PC-3 (cell line): ENCODE measurements around the gene SPACA5B. TPM values are rescaled to one million over a fixed set of nuclear protein-coding genes. Genes with fewer than 3 reads are reported as not detected.
"Not testable (repeated sequence)": the region's sequence is repeated elsewhere in the genome, so short reads cannot be mapped to it uniquely, and the experiment has no call there.

Source experiments
- ATAC-seq: fragments of 200-7000 bp; cut with Tn5 transposase; 2 replicates; pipeline ENCODE4 v1.9.1; 2020; ENCODE audit warnings: mild to moderate bottlenecking, moderate library complexity
- Bru-seq: library from RNA; stranded (reverse); fragments of 400-500 nt; gene quantifications from one replicate; lab custom pipeline; 2021; lab: Mats Ljungman, UMichigan
- BruChase-seq, 2 experiments: library from RNA; stranded (reverse); fragments of 400-500 nt; gene quantifications; one replicate each; lab custom pipeline; 2021; lab: Mats Ljungman, UMichigan
- BruUV-seq: library from RNA; stranded (reverse); fragments of 400-500 nt; replicated peaks from 2 replicates; lab custom pipeline; 2021; lab: Mats Ljungman, UMichigan
- CTCF ChIA-PET: fragments of 300-600 bp; sonication (Branson Sonifier 250); formaldehyde crosslinking; loops from one replicate; lab custom pipeline; 2022; ENCODE audit warnings: antibody characterized with exemption; lab: Charles Lee
- POLR2A ChIA-PET: fragments of 300-600 bp; sonication (Branson Sonifier 250); formaldehyde crosslinking; loops from one replicate; lab custom pipeline; 2022; ENCODE audit warnings: antibody characterized with exemption; ENCODE audit not compliant: unreplicated experiment; lab: Charles Lee
- DNase-seq: peaks from one replicate; pipeline ENCODE4 v3.0.0-alpha.2; 2015
- H2AFZ ChIP-seq: fragments of 300-600 bp; sonication (generic); 2 replicates; pipeline ENCODE4 v1.6.0; 2016; ENCODE audit warnings: antibody characterized with exemption, low read length
- H3F3A ChIP-seq: fragments of 300-600 bp; sonication (generic); one replicate; pipeline ENCODE4 v1.6.0; 2017; ENCODE audit warnings: antibody characterized with exemption, low read length, control low read depth, mild to moderate bottlenecking; ENCODE audit not compliant: unreplicated experiment
- H3K27ac ChIP-seq: fragments of 300-600 bp; sonication (generic); 2 replicates; pipeline ENCODE4 v1.5.1; 2016; ENCODE audit warnings: mild to moderate bottlenecking, low read length
- H3K27me3 ChIP-seq: fragments of 300-600 bp; sonication (generic); 2 replicates; pipeline ENCODE4 v1.6.1; 2016; ENCODE audit warnings: low read length, mixed read lengths
- H3K36me3 ChIP-seq: fragments of 300-600 bp; sonication (generic); 2 replicates; pipeline ENCODE4 v1.6.1; 2016; ENCODE audit warnings: low read depth, mixed run types, low read length, mixed read lengths
- H3K4me1 ChIP-seq: fragments of 300-600 bp; sonication (generic); 2 replicates; pipeline ENCODE4 v1.5.1; 2016; ENCODE audit warnings: low read length; ENCODE audit not compliant: insufficient read depth
- H3K4me2 ChIP-seq: fragments of 300-600 bp; sonication (generic); 2 replicates; pipeline ENCODE4 v1.6.0; 2016; ENCODE audit warnings: low read length
- H3K4me3 ChIP-seq: fragments of 300-600 bp; sonication (generic); 2 replicates; pipeline ENCODE4 v1.5.1; 2016; ENCODE audit warnings: mild to moderate bottlenecking, low read length, mixed read lengths
- H3K79me2 ChIP-seq: fragments of 300-600 bp; sonication (generic); 2 replicates; pipeline ENCODE4 v1.6.1; 2017; ENCODE audit warnings: low read length, mixed read lengths
- H3K9ac ChIP-seq: fragments of 300-600 bp; sonication (generic); 2 replicates; pipeline ENCODE4 v1.6.0; 2016; ENCODE audit warnings: mild to moderate bottlenecking, low read length
- H3K9me2 ChIP-seq: fragments of 300-600 bp; sonication (generic); replicated peaks from 2 replicates; pipeline ENCODE4 v1.6.1; 2016; ENCODE audit warnings: mixed run types, low read length, mixed read lengths
- H3K9me3 ChIP-seq: fragments of 300-600 bp; sonication (generic); 2 replicates; pipeline ENCODE4 v1.6.1; 2016; ENCODE audit warnings: low read length, mixed read lengths
- H4K20me1 ChIP-seq: fragments of 300-600 bp; sonication (generic); 2 replicates; pipeline ENCODE4 v1.6.1; 2016; ENCODE audit warnings: low read length, mixed read lengths
- CTCF ChIP-seq: fragments of 300-600 bp; sonication (generic); conservative IDR thresholded peaks from 2 replicates; pipeline ENCODE4 v1.5.1; 2017; ENCODE audit warnings: antibody characterized with exemption, low read depth, mild to moderate bottlenecking, low read length
- EZH2 ChIP-seq: fragments of 300-600 bp; sonication (generic); IDR thresholded peaks from one replicate; pipeline ENCODE4 v1.6.1; 2017; ENCODE audit warnings: antibody characterized with exemption, mild to moderate bottlenecking, low read length; ENCODE audit not compliant: unreplicated experiment
- EZH2phosphoT487 ChIP-seq: fragments of 300-600 bp; sonication (generic); IDR thresholded peaks from 2 replicates; pipeline ENCODE4 v1.6.1; 2018; ENCODE audit warnings: mild to moderate bottlenecking, antibody characterized with exemption, low read length, borderline replicate concordance
- intact Hi-C: fragments of 100-400 bp; cut with micrococcal nuclease; formaldehyde crosslinking; loops from 2 replicates; pipeline ENCODE4 v1.9.0; 2023
- long read RNA-seq: library from polyadenylated mRNA; unstranded; transcript quantifications from one replicate; pipeline ENCODE4 v2.0.0, GENCODE V29; 2021; ENCODE audit not compliant: unreplicated experiment
- total RNA-seq: library from RNA; depleted of rRNA; stranded (reverse); fragments of >200 nt; gene quantifications from 2 replicates; pipeline ENCODE4 v1.2.3, GENCODE V29; 2014; rRNA removed

SPACA5B gene
- total RNA-seq (not detected in 2 replicates), Bru-seq, nascent RNA (not detected), BruChase-seq, experiment 1, labeled RNA remaining after a 6-hour chase (not detected), BruChase-seq, experiment 2, labeled RNA remaining after a 2-hour chase (not detected)
- long read RNA-seq, result 0 reads

DNA sequence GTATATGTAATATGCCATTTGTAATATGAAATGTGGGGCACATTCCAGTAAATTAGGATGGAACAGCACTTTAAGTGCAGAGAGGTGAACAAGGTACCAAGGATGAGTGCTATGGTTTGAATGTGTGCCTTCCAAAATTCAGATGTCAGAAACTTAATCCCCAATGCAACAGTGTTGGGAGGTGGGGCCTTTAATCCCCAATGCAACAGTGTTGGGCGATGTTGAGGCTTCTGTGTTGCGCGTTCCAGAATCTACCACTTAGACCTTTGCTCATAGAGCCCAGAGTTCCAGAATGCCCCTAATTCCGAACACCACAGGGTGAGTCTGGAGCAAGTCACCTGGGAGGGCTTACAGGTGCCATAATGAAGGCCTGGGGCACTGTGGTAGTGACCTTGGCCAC is at the start of gene SPACA5B:
SPACA5B (plus strand) TSS at position 301 of the 400 bp plus-strand sequence; CDS start at position 363, 62 bp downstream.
- H3K4me2 ChIP-seq, DNase-seq, CTCF ChIA-PET, H3K79me2 ChIP-seq, H2AFZ ChIP-seq, H3K36me3 ChIP-seq, H3K9ac ChIP-seq, ATAC-seq, H3K9me3 ChIP-seq, H3K4me1 ChIP-seq, BruUV-seq, H3K9me2 ChIP-seq, H3K4me3 ChIP-seq, intact Hi-C loops, POLR2A ChIA-PET, H4K20me1 ChIP-seq, H3K27ac ChIP-seq, H3F3A ChIP-seq, H3K27me3 ChIP-seq: not testable (repeated sequence)

DNA sequence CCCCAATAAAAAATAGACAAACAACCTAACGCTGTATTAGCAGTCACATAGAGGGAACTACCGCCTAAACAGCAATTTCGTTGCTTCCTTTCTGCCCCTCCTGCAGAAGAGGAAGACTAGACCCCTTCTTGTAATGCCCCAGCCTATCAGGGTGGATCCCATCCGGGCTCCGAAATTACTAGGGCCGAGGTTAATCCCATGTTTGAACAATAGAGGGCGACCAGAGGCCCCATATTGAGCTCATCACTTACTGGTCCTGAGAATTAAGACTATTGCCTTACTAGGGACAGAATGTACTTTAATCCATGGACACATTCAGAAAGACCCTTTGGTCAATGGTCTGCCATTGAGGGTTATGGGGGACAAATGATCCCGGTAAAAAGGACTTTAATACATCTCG is 47.2 kb upstream of the SPACA5B start:
- no TSS peak for BruUV-seq
- Histone ChIP-seq H3K4me1 (peaks cover 18% of the 10 kb centered on the region; the same call in 1 of the 2 replicates), H3K27ac (peak overlapping the region; percentile 50), H3K36me3 (no peaks in the 10 kb centered on the region), H3F3A (no peaks in the 10 kb centered on the region), H4K20me1 (no peaks in the 10 kb centered on the region), H3K9me2 (no peaks in the 10 kb centered on the region), H2AFZ (no peak overlapping the region), H3K4me2 (peak overlapping the region; percentile 33; the same call in 1 of the 2 replicates), H3K4me3 (no peak overlapping the region), H3K27me3 (no peaks in the 10 kb centered on the region), H3K79me2 (no peaks in the 10 kb centered on the region), H3K9me3 (no peaks in the 10 kb centered on the region), H3K9ac (no peak overlapping the region)
- ATAC-seq (peak; percentile 78), DNase-seq (peak; percentile 73)
- intact Hi-C loops, result loop anchor here (1.0 to 10.0 kb wide), 3 partner anchors 202 to 428 kb away; no protein-coding TSS in a partner anchor
- POLR2A ChIA-PET, result no interaction called here
- TF ChIP-seq CTCF (peak; percentile 76), EZH2 (no peak), EZH2phosphoT487 (no peak)
- CTCF ChIA-PET, result interaction anchor here (0.9 to 1.0 kb wide), 2 partner anchors 404 to 411 kb away, joined by 3 to 4 read pairs; no protein-coding TSS in a partner anchor

DNA sequence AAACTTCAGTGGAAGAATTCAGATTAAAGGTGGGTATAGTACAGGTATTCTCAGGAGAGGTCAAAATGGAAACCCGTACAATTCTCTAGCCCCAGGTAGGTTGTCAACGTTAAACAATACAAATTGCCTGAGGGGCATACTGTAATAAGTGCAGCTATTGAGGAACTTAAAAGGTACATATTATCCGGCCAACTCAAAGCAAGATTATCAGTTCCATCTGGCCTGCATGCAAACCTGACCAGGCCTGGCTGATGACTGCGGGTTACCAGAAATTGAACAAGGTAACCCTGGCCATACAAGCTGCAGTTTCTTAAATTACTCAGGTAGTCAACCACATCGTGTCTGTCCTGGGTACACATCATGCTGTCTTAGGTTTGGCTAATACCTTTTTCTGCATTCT is 46.7 kb upstream of the SPACA5B start:
- ATAC-seq (no peak), DNase-seq (peak; percentile 38)
- CTCF ChIA-PET, result interaction anchor here (0.9 to 1.0 kb wide), 2 partner anchors 403 to 410 kb away, joined by 3 to 4 read pairs; no protein-coding TSS in a partner anchor
- POLR2A ChIA-PET, result no interaction called here
- Histone ChIP-seq H3K9me2 (no peaks in the 10 kb centered on the region), H3K9me3 (no peaks in the 10 kb centered on the region), H3K27ac (peak overlapping the region; percentile 50), H3K27me3 (no peaks in the 10 kb centered on the region), H3K4me1 (peaks cover 18% of the 10 kb centered on the region; the same call in 1 of the 2 replicates), H3K79me2 (no peaks in the 10 kb centered on the region), H2AFZ (no peak overlapping the region), H3K4me3 (no peak overlapping the region), H3K36me3 (no peaks in the 10 kb centered on the region), H3K4me2 (peak overlapping the region; percentile 33; the same call in 1 of the 2 replicates), H3K9ac (no peak overlapping the region), H4K20me1 (no peaks in the 10 kb centered on the region), H3F3A (no peaks in the 10 kb centered on the region)
- intact Hi-C loops, result loop anchor here (1.0 to 10.0 kb wide), 3 partner anchors 201 to 428 kb away; no protein-coding TSS in a partner anchor
- BruUV-seq, result no TSS peak
- TF ChIP-seq EZH2 (no peak), EZH2phosphoT487 (no peak), CTCF (no peak)
